Fibroblast of gingiva (primary cell): ENCODE measurements around the gene MALAT1.
"Not testable (repeated sequence)": the region's sequence is repeated elsewhere in the genome, so short reads cannot be mapped to it uniquely, and the experiment has no call there.

Experiments
- DNase-seq: peaks from one replicate; pipeline ENCODE4 v3.0.0-alpha.2; 2011; ENCODE audit warnings: low read depth

MALAT1 gene

DNA sequence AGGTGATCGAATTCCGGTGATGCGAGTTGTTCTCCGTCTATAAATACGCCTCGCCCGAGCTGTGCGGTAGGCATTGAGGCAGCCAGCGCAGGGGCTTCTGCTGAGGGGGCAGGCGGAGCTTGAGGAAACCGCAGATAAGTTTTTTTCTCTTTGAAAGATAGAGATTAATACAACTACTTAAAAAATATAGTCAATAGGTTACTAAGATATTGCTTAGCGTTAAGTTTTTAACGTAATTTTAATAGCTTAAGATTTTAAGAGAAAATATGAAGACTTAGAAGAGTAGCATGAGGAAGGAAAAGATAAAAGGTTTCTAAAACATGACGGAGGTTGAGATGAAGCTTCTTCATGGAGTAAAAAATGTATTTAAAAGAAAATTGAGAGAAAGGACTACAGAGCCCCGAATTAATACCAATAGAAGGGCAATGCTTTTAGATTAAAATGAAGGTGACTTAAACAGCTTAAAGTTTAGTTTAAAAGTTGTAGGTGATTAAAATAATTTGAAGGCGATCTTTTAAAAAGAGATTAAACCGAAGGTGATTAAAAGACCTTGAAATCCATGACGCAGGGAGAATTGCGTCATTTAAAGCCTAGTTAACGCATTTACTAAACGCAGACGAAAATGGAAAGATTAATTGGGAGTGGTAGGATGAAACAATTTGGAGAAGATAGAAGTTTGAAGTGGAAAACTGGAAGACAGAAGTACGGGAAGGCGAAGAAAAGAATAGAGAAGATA, at the start of gene MALAT1:
Gene MALAT1 (plus strand): TSS at position 69 of the 736 bp plus-strand sequence.
- peak; percentile 98 for DNase-seq

DNA sequence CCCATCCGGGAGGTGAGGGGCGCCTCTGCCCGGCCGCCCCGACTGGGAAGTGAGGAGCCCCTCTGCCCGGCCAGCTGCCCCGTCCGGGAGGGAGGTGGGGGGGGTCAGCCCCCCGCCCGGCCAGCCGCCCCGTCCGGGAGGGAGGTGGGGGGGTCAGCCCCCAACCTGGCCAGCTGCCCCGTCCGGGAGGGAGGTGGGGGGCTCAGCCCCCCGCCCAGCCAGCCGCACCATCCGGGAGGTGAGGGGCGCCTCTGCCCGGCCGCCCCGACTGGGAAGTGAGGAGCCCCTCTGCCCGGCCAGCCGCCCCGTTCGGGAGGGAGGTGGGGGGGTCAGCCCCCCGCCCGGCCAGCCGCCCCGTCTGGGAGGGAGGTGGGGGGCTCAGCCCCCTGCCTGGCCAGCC, 47.5 kb upstream of the MALAT1 start:
- DNase-seq: not testable (repeated sequence)

DNA sequence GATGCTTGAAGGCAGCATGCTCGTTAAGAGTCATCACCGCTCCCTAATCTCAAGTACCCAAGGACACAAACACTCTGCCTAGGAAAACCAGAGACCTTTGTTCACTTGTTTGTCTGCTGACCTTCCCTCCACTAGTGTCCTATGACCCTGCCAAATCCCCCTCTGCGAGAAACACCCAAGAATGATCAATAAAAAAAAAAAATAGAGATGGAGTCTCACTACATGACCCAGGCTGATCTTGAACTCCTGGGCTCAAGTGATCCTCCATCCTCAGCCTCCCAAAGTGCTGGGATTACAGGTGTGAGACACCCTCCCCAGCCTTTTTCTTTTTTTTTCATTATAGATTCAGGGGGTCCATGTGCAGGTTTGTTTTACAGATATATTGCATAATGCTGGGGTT, 46.6 kb upstream of the MALAT1 start:
- not testable (repeated sequence) for DNase-seq

DNA sequence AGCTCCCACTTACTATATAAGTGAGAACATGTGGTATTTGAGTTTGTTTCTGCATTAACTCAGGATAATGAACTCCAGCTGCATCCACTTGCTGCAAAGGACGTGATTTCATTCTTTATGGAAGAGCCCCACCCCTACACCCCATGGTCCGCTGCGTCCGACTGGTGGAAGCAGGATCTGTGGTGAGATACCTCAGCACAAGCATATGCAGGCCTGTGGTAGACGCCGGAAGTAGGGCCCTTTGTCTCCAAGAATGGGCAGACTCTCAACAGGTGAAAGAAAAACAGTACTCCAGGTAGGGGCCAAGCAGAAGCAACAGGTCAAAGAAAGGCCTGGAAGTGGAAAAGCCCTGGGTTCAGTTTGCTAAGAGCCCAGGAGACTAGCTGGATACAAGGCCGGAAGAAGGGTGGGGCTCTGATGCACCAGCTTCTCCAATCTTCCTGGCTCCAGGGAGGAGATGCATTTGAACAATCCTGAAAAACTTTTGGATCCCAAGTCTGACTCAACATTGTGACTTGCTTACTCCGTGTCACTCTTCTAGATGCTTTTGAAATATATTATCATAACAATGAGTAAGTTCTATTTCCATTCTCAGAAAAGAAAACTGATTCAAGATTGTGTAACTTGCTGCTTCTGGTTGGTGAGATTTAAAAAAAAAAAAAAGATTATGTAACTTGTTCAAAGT, 45.9 kb upstream of the MALAT1 start:
- DNase-seq: peak; percentile 87

DNA sequence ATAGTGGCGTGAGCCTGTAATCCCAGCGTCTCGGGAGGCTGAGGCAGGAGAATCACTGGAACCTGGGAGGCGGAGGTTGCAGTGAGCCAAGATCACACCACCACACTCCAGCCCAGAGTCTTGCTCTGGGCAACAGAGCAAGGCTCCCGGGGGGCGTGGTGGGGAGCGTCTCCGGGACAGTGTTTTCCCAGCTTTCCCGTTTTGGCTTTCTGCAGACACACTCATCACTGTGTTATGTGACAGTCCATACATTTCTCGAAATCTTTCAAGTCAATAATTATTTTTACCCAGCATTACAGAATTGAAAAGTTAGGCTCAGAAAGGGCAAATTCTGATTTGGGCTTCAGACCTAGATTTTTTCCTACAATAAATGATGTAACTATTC, 44.5 kb upstream of the MALAT1 start:
- DNase-seq: peak; percentile 48

DNA sequence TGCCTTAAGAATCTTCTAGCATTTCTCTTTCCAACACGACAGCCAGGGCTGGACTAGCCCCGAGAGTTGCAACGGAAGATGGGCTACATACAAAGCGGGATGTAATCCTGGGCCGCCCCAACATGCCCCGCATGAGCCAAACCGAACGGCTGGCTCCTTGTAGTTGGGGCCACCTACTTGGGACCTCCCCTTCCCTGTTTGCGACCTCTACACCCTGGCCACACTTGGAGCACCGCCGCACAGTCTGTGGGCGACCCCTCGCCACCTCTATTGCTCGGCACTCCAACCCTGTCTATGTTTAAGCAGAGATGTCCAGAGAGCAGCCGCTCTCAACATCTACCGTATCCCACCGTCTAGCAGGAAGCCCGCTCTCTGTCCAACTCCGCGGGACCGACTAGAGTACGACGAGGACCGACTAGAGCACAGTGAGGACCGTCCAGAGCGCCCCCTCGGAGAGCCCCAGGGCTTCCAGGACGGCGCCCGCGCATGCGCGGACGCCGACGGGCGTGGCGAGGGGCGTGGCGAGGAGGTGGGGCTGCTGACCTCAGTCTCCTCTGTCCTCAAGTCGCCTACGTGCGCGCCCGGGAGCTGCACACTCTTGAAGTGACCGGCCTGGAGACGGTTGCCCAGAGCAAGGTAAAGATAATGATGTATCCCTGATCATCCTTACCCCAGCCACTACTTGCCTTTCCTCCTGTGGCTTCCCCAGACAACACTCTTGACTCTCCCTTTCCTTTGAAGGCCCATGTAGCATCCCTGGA, 44.0 kb upstream of the MALAT1 start:
- DNase-seq: peak; percentile 85

DNA sequence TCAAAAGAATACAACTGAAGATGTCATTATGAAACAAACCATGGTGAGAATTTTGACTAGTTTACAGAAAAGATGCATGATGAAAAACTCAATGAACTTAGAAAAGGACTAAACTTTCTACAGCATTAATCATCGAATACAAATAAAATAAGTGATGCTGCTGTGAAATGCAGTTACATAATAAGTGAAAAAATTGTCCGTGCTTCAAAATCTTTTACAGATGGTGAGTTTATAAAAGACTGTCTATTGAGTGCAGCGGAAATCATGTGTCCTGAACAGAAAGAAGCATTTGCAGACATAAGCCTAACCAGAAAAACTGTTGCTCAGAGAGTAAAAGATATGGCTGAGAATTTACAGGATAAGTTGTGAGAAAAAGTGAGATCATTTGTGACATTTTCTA, 42.4 kb upstream of the MALAT1 start:
- DNase-seq: peak; percentile 43

DNA sequence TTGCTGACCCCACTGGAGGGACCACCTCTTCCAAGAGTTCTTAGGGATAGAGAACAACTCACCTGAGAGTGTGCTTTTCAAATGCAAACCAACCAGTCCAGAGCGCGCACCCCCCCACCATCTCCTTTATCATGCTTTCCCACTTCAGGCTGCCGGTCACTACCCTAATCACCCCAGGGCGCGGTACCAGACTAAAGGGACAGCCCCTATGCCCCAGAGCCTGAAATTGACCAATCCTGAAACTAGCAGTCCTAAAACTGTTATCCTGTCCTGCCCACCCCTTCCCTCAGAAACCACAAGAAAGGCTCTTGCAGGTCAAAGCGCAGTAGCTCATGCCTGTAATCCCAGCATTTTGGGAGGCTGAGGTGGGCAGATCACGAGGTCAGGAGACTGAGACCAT, 39.3 kb upstream of the MALAT1 start:
- no peak for DNase-seq

DNA sequence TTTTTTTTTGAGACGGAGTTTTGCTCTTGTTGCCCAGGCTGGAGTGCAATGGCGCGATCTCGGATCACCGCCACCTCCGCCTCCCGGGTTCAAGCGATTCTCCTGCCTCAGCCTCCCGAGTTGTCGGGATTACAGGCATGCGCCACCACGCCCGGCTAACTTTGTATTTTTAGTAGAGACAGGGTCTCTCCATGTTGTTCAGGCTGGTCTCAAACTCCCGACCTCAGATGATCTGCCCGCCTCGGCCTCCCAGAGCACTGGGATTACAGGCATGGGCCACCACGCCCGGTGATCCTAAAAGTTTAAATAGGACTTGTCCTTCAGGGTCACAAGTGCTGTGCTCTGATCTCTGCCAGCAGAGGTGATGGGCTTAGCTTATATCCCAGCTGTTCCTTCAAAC, 33.4 kb upstream of the MALAT1 start:
- DNase-seq: not testable (repeated sequence)

DNA sequence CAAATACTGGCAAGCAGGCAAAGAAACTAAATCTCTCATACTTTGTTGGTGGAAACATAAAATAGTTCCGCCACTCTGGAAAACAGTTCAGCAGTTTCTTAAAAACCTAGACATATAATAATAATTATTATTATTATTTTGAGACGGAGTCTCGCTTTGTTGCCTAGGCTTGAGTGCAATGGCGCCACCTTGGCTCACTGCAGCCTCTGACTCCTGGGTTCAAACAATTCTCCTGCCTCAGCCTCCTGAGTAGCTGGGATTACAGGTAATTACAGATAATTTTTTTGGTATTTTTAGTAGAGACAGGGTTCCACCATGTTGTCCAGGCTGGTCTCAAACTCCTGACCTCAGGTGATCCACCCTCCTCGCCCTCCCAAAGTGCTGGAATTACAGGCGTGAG, 31.5 kb upstream of the MALAT1 start:
- not testable (repeated sequence) for DNase-seq

DNA sequence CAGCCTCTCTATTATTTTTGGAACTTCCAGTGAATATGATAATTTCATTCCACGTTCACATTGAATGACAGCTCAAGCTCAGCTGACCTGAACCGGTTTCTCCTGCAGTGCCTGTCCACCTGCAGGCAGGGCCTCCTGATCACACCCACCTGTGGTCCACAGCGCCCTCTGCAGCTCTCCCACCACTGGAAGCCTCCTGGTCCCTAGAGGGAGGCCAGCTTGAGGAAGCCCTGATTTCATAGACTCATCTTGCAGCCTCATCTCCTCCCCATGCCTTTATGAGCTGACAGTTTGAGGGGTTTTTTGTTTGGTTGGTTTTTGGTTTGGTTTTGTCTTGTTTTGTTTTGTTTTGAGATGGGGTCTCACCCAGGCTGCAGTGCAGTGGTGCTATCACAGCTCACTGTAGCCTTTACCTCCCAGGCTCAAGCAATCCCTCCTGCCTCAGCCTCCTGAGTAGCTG, 29.9 kb upstream of the MALAT1 start:
- DNase-seq: no peak

DNA sequence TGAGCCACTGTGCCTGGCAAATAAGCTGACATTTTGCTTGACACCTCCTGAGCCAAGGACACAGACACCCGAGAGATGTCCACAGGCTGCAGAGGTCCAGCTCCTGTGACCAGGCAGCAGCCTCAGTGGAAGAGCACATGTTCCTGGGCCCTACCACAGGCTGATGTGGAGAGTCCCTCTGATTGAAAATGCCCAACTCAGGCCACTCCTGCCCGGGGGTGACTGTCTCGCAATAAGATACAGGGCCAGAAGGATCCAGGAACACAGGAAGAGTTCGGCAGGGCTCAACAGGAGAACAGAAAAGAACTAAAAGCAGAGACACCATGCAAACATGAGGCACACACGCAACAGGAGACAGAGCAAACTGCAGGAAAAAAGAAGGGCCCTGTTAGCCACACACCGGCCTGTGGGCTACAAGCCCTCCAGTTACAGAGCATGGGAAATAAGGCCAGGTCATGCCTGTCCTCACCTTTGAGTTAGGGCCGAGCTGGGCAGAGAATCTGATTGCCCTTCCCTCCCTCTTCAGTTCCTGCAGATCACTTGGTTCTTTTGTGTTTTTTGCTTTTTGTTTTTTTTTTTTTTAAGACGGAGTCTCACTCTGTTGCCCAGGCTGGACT, 28.3 kb upstream of the MALAT1 start:
- DNase-seq: no peak

DNA sequence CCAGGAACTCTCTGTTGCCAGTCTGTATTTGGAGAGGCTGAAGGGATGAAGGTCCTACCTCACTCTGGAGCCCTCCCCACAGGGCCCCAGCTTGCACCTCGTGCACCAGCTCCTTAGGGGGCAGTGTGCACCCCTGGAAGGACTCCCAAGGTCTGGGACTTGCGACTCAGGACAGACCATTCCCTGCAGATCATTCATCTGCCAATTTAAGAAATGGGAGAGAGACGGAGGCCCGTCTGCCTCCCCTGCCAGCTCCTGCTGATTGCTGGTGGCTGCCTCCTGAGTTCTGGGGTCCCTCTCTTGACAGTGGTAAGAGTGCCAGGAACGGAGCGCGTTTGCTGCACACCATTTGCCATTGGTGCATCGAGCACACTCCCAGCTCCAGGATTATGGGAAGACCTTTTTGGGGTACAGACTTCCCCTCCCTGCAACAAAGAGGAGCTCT, 27.4 kb upstream of the MALAT1 start:
- peak; percentile 74 for DNase-seq

DNA sequence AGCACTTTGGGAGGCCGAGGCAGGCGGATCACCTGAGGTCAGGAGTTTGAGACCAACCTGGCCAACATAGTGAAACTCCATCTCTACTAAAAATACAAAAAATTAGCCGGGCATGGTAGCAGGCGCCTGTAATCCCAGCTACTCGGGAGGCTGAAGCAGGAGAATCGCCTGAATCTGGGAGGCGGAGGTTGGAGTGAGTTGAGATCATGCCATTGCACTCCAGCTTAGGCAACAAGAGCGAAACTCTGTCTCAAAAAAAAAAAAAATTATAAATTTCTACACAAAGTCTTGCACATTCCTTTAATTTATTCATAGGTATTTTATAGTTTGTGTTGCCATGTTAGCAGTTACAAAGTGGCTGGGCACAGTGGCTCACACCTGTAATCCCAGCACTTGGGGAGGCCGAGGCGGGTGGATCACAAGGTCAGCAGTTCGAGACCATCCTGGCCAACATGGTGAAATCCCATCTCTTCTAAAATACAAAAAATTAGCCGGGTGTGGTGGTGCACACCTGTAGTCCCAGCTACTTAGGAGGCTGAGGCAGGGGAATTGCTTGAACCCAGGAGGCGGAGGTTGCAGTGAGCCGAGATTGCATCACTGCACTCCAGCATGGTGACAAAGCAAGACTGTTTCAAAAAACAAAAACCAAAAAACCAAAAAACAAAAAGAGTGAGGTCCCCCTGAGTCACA, 26.1 kb upstream of the MALAT1 start:
- DNase-seq: not testable (repeated sequence)

DNA sequence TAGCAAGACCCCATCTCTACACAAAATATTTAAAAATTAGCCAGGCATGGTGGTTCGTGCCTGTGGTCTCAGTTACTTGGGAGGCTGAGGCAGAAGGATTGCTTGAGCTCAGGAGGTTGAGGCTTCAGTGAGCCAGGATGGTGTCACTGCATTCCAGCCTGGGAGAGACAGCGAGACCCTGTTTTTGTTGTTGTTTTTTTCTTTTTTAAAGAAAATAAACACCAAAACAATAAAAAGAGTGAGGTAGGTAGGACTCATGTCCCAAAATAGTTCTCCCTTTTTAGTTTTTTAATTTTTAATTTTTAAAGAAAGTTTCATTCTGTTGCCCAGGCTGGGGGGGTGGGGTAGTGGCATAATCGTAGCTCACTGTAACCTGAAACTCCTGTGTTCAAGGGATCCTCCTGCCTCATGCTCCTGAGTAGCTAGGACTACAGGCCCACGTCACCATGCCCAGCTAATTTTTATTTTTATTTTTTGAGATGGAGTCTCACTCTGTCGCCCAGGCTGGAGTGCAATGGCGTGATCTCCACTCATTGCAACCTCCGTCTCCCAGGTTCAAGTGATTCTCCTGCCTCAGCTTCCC, 25.5 kb upstream of the MALAT1 start:
- peak; percentile 4 for DNase-seq

DNA sequence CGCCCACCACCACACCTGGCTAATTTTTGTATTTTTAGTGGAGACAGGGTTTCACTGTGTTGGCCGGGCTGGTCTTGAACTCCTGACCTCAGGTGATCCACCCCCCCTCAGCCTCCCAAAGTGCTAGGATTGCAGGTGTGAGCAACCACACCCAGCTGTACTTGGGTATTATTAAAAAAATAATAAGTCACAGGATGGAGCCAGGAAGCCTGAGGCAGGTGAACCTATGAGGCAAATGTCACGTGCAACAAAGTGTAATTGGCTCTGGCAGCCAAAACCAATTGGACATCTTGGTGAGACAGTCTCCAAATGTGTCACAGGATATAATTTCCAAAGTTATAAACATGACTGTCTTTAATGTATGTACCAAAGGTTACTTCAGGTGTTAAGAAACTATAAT, 24.0 kb upstream of the MALAT1 start:
- DNase-seq: no peak

DNA sequence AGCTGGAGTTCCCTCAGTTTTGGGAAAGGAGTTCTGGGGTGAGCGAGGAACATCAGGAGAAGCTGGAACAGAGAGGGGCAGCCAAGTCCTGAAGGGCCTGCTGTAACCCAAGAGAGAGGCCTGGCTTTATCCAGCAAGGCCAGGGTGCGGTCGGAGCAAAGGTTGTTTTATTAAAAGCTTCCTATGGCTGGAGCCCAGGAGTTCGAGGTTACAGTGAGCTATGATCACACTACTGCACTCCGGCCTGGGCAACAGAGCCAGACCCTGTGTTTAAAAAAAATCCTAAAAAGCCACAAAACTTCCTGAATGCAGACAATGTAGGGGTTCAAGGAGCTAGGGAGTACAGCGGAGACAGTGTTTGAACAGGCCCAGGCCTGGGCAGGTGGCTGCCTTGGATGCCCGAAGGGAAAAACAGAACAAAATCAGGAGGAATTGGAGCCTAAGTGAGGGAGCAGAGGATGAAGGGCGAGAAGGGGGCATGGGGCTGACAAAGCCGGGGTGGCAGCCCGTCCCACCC, 22.2 kb upstream of the MALAT1 start:
- peak; percentile 54 for DNase-seq

DNA sequence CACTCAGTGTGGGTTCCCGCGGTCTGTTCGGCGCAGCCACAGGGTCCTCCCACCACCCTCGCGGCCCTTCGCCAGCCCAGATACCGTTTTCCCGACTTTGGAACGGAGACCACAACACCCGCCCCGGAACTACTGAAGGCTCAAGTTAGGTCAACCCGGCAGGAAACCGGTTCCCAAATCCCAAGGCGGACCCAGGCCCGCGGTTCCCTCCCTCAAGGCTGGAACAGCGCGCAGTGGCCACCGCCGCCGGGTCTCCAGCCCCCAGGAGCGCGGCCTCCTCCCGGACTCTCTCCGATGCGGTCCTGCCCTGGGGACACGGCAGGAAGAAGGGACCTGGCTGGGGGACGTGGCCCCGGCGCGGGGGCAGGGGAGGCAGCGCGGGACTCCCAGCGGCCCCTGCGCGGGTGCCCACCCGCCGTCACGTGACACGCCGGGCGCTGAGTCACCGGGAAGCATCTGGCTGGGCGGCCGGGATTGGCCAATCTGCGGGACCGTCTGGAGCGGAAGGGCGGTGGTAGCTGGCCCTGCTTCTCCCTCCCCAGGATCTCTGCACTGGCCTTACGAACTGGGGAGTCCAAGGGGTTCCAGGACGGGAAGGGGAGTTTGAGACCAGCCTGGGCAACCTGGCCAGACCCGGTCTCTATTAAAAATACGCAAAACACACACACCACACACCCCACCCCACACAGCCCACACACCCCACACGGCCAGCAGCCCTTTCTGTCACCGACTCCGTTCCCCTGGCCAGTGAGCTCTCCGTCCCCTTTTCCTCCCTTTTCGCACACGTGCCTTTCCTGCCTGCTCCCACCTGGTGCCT, 21.5 kb upstream of the MALAT1 start:
- peak; percentile 93 for DNase-seq

DNA sequence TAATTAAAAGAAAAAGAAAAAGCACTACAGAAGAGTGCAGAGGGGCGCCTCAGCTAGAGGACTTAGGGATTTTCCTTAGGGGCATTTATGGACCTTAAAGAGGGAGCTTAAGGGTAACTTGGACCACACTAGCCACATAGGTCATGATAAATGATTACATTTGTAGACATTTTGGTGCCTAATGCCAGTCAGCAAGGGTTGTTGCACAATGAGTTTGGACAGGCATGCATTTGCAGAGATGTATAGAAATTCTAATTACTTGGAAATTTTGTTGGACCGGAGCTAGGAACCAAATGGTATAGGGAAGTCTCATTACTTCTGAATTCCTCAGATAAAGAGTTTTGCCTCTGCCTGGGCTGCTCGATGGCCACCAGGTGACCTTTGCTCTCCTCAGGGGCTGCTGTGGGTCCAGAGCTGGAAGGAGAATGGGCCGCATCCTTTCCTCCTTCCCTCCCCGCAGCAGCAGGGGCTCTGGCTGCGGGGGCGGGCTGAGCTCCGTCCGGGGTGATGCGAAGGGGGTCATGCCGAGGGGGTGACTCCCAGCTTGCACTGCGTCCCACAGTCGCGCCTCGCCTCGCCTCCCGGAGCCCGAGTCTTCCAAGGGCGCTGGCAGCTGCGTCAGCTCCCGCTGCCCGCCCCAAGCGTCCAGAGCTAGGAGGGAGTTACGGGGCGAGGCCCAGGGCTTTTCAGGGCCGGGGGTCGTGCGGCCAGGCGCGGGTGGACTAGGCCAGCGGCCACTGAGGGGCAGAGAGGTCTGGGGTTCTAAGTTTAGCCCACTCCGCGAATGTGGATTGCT, 20.3 kb upstream of the MALAT1 start:
- DNase-seq: peak; percentile 46
